HuH-7.5 (cell line): Measurements from ENCODE around the gene UBN1.

Experiments used
- DNase-seq: peaks from one replicate; pipeline ENCODE4 v3.0.0; 2011; ENCODE audit warnings: low spot score

Gene UBN1

DNA sequence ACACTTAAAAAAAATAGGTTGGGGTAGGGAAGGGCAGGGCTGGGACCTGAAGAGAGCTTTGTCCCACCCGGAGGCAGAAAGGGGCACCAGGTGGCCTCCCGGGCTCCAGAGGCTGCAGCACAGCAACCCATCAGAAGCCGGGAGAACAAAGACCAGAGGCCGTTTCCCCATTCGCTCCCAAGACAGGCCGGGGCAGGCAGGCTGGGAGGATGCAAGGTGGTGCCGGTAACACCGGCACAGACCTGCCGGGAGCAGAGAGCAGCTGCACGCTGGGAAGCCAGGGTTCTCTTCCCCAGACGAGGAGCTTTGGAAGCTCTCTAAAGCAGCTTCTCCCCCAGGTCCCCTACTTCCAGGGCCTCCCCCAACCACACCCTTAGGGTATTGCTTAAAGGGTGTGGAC is 84.1 kb downstream of the UBN1 start:
- no peak for DNase-seq
